Measurements from ENCODE around the gene C16orf95.

The C16orf95 gene

GRCh38 chr16:87331241-87331801 is 14.1 kb upstream of the C16orf95 start:
- no peak for DNase-seq

GRCh38 chr16:87330646-87331045 is 13.5 kb upstream of the C16orf95 start:
- no peak for DNase-seq

- DNase-seq = no peak
Observed at GRCh38 chr16:87330257-87330624, 13.0 kb upstream of the C16orf95 start.

- DNase-seq = no peak
Observed at GRCh38 chr16:87329436-87330256, 12.5 kb upstream of the C16orf95 start.

GRCh38 chr16:87328846-87329245 is 11.7 kb upstream of the C16orf95 start:
- DNase-seq = no peak

- no peak for DNase-seq
Observed at GRCh38 chr16:87327798-87328495, 10.8 kb upstream of the C16orf95 start.

- DNase-seq = no peak
Observed at GRCh38 chr16:87326151-87326571, 9.0 kb upstream of the C16orf95 start.

GRCh38 chr16:87325423-87325858 is 8.2 kb upstream of the C16orf95 start:
- no peak for DNase-seq

- peak; percentile 32 to 62 (median 51) for DNase-seq
Observed at GRCh38 chr16:87324411-87325275, 7.5 kb upstream of the C16orf95 start.

GRCh38 chr16:87323727-87324410 is 6.7 kb upstream of the C16orf95 start:
- no peak for DNase-seq

GRCh38 chr16:87322833-87323726 is 5.9 kb upstream of the C16orf95 start:
- no peak for DNase-seq

GRCh38 chr16:87322360-87322759 is 5.2 kb upstream of the C16orf95 start:
- no peak for DNase-seq

- no peak for DNase-seq
Observed at GRCh38 chr16:87321336-87322107, 4.3 kb upstream of the C16orf95 start.

GRCh38 chr16:87320510-87321227 is 3.5 kb upstream of the C16orf95 start:
- no peak for DNase-seq

- no peak for DNase-seq
Observed at GRCh38 chr16:87319997-87320491, 2.9 kb upstream of the C16orf95 start.

- DNase-seq = no peak
Observed at GRCh38 chr16:87319011-87319410, 1.8 kb upstream of the C16orf95 start.

- peak; percentile 49 to 65 (median 51) for DNase-seq
Observed at GRCh38 chr16:87317750-87318644, 805 bp upstream of the C16orf95 start.

GRCh38 chr16:87316450-87316922 is 706 bp downstream of the C16orf95 start:
- DNase-seq = no peak
